ENCODE results near the gene NRXN3.

- no peak for TF ChIP-seq CTCF (IDR thresholded peaks at IDR 0.05)
- no peak for TF ChIP-seq POLR2A (IDR thresholded peaks at IDR 0.05)
These were observed 931.2 kb downstream of the NRXN3 start for GRCh38 chr14:79101388-79101787.

Measured in heart left ventricle (tissue), 13 donors.